ENCODE results near the gene PDZD2.

The PDZD2 gene

DNA sequence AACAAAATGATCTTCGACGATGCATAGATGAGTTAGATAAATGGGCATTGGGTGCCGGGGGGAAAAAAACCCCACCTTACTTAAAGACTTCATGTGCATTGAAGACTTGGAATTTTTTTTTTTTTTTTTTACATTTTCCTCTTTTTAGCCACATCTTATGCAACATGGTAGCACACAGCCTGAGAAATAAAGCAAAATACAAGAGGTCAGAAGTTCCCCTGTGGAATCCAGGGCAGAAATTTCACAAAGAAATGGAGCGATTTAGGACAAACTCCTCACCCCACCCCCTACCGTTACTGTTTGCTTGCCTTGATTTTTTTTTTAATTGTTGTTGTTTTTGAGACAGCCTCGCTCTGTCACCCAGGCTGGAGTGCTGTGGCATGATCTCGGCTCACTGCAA, 382.0 kb downstream of the PDZD2 start:
- in situ Hi-C loops (cut with MboI; ENCODE audit: low pct_unique_long_range_greater_than_20kb, low sequenced_read_pairs, unreplicated experiment): no loop called here
- TF ChIP-seq, protein P1, sequence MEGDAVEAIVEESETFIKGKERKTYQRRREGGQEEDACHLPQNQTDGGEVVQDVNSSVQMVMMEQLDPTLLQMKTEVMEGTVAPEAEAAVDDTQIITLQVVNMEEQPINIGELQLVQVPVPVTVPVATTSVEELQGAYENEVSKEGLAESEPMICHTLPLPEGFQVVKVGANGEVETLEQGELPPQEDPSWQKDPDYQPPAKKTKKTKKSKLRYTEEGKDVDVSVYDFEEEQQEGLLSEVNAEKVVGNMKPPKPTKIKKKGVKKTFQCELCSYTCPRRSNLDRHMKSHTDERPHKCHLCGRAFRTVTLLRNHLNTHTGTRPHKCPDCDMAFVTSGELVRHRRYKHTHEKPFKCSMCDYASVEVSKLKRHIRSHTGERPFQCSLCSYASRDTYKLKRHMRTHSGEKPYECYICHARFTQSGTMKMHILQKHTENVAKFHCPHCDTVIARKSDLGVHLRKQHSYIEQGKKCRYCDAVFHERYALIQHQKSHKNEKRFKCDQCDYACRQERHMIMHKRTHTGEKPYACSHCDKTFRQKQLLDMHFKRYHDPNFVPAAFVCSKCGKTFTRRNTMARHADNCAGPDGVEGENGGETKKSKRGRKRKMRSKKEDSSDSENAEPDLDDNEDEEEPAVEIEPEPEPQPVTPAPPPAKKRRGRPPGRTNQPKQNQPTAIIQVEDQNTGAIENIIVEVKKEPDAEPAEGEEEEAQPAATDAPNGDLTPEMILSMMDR (IDR thresholded peaks at IDR 0.05; ENCODE audit: extremely low read depth, insufficient read depth, missing control alignments): no peak

GRCh38 chr5:32021771-32022170, 382.8 kb downstream of the PDZD2 start:
- in situ Hi-C loops (cut with MboI; ENCODE audit: low pct_unique_long_range_greater_than_20kb, low sequenced_read_pairs, unreplicated experiment): no loop called here
- DNase-seq (ENCODE audit: low spot score): no peak
- TF ChIP-seq, protein P1 (IDR thresholded peaks at IDR 0.05; ENCODE audit: extremely low read depth, insufficient read depth, missing control alignments): no peak

More for the DNA sequence above, 382.0 kb downstream of the PDZD2 start:
- DNase-seq (ENCODE audit: low spot score): no peak

- in situ Hi-C loops (cut with MboI; ENCODE audit: low pct_unique_long_range_greater_than_20kb, low sequenced_read_pairs, unreplicated experiment): no loop called here
- TF ChIP-seq, protein P1 (IDR thresholded peaks at IDR 0.05; ENCODE audit: extremely low read depth, insufficient read depth, missing control alignments): no peak
- DNase-seq (ENCODE audit: low spot score): no peak
Observed at GRCh38 chr5:32022638-32023037, 383.7 kb downstream of the PDZD2 start.

DNA sequence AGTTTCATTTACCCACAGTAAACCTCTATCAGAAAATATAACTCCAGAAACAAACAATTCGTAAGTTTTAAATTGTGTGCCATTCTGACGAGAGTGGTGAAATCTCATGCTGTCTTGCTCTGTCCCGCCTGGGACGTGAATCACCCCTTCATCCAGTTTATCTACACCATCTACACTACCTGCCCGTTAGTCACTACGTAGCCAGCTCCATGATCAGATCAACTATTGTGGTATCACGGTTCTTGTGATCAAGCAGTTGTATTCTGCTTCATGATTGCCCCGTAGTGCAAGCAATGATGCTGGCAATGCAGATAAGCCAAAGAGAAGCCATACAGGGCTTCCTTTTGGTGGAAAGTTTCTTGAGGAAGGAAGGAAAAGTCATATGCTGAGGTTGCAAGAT, 384.9 kb downstream of the PDZD2 start:
- TF ChIP-seq, protein P1 (IDR thresholded peaks at IDR 0.05; ENCODE audit: extremely low read depth, insufficient read depth, missing control alignments): no peak
- DNase-seq (ENCODE audit: low spot score): no peak
- in situ Hi-C loops (cut with MboI; ENCODE audit: low pct_unique_long_range_greater_than_20kb, low sequenced_read_pairs, unreplicated experiment): no loop called here

GRCh38 chr5:32024751-32025150, 385.8 kb downstream of the PDZD2 start:
- no peak for DNase-seq (ENCODE audit: low spot score)
- in situ Hi-C loops (cut with MboI; ENCODE audit: low pct_unique_long_range_greater_than_20kb, low sequenced_read_pairs, unreplicated experiment): no loop called here
- TF ChIP-seq, protein P1 (IDR thresholded peaks at IDR 0.05; ENCODE audit: extremely low read depth, insufficient read depth, missing control alignments): no peak

DNA sequence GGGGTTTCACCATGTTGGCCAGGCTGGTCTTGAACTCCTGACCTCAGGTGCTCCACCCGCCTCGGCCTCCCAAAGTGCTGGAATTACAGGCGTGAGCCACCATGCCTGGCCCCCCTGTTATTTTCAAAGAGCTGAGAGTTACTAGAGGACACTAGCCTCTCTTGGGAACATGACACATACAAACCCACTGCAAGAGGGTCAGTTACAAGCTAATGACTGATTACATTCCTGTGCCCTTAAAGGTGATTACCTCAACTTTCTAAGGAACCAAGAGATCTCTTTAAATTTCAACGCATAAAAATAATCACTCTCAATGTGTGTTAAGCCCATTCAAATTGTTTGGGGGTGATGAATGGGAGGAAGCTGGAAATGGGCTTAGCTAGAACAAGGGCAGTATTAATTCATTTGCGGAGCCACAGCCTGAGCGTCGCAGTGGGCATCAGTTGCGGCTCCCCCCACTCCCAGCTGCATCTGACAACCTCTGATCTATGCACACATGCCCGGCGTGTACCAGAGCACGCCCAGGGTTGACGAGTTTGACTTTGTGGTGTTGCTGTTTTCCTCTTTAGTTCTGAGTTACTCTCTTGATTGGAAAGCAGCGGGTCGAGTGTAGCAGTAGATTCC, 388.3 kb downstream of the PDZD2 start:
- TF ChIP-seq, protein P1 (IDR thresholded peaks at IDR 0.05; ENCODE audit: extremely low read depth, insufficient read depth, missing control alignments): no peak
- in situ Hi-C loops (cut with MboI; ENCODE audit: low pct_unique_long_range_greater_than_20kb, low sequenced_read_pairs, unreplicated experiment): no loop called here
- no peak for DNase-seq (ENCODE audit: low spot score)

Data from GM13977 (cell line).